ENCODE results near the gene RABGAP1L.
"Not testable (repeated sequence)": the region's sequence is repeated elsewhere in the genome, so short reads cannot be mapped to it uniquely, and the experiment has no call there.

RABGAP1L gene

GRCh38 chr1:174166530-174167264 lies 7.4 kb downstream of the RABGAP1L start:
- DNase-seq (ENCODE audit: insufficient read length, low spot score) (no peak), FAIRE-seq (peak; percentile 76)
- no peak for TF ChIP-seq POLR2AphosphoS5 (IDR thresholded peaks at IDR 0.05; ENCODE audit: low read depth, low read length)
- TF ChIP-seq POLR2A (IDR thresholded peaks at IDR 0.05; ENCODE audit: low read depth, low read length), result no peak
- no peak for TF ChIP-seq PAX5 (IDR thresholded peaks at IDR 0.05; ENCODE audit: insufficient read depth, low read length, severe bottlenecking)
- TF ChIP-seq TAF1 (IDR thresholded peaks at IDR 0.05; ENCODE audit: low read depth, low read length), result no peak
- no peak for TF ChIP-seq SPI1 (IDR thresholded peaks at IDR 0.05; ENCODE audit: low read depth, low read length)
- no peak for TF ChIP-seq POU2F2 (IDR thresholded peaks at IDR 0.05; ENCODE audit: low read depth, low read length)

DNA sequence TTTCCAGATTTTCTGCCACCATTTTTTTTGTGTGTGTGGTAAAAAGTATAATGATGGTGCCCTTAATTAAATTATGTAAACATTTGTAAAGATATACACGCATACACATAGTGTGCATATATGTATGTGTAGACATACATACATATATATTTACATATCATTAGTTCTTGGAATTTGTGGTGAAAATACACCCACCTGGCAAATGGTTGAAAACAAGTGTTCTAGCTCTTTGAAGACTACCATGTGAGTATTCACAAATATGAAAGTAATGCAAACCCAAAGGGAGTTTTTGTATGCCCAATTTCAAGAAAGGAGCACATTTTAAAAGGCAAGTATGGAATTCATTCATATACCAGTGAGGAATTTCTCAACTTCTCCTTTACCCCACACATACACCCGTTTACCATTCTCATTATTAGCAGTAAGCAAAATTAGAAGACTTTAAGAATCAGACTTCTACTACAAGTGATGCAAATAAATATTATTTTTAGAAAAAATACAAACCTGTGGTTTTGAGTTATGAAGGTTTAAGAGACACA lies 8.0 kb downstream of the RABGAP1L start:
- no peak for TF ChIP-seq POLR2AphosphoS5 (IDR thresholded peaks at IDR 0.05; ENCODE audit: low read depth, low read length)
- no peak for TF ChIP-seq TAF1 (IDR thresholded peaks at IDR 0.05; ENCODE audit: low read depth, low read length)
- no peak for TF ChIP-seq POU2F2 (IDR thresholded peaks at IDR 0.05; ENCODE audit: low read depth, low read length)
- no peak for TF ChIP-seq SPI1 (IDR thresholded peaks at IDR 0.05; ENCODE audit: low read depth, low read length)
- TF ChIP-seq PAX5 (IDR thresholded peaks at IDR 0.05; ENCODE audit: insufficient read depth, low read length, severe bottlenecking), result no peak
- TF ChIP-seq POLR2A (IDR thresholded peaks at IDR 0.05; ENCODE audit: low read depth, low read length), result no peak
- DNase-seq (ENCODE audit: insufficient read length, low spot score) (no peak), FAIRE-seq (peak; percentile 45)

GRCh38 chr1:174169342-174169741 lies 10.0 kb downstream of the RABGAP1L start:
- DNase-seq (ENCODE audit: insufficient read length, low spot score) (no peak), FAIRE-seq (no peak)
- TF ChIP-seq POU2F2 (IDR thresholded peaks at IDR 0.05; ENCODE audit: low read depth, low read length) (no peak), TAF1 (IDR thresholded peaks at IDR 0.05; ENCODE audit: low read depth, low read length) (no peak), POLR2AphosphoS5 (IDR thresholded peaks at IDR 0.05; ENCODE audit: low read depth, low read length) (no peak), SPI1 (IDR thresholded peaks at IDR 0.05; ENCODE audit: low read depth, low read length) (no peak), POLR2A (IDR thresholded peaks at IDR 0.05; ENCODE audit: low read depth, low read length) (no peak)

- FAIRE-seq (no peak), DNase-seq (ENCODE audit: insufficient read length, low spot score) (no peak)
- TF ChIP-seq POLR2A (IDR thresholded peaks at IDR 0.05; ENCODE audit: low read depth, low read length), result no peak
- no peak for TF ChIP-seq SPI1 (IDR thresholded peaks at IDR 0.05; ENCODE audit: low read depth, low read length)
- no peak for TF ChIP-seq POU2F2 (IDR thresholded peaks at IDR 0.05; ENCODE audit: low read depth, low read length)
- no peak for TF ChIP-seq PAX5 (IDR thresholded peaks at IDR 0.05; ENCODE audit: insufficient read depth, low read length, severe bottlenecking)
- no peak for TF ChIP-seq POLR2AphosphoS5 (IDR thresholded peaks at IDR 0.05; ENCODE audit: low read depth, low read length)
- TF ChIP-seq TAF1 (IDR thresholded peaks at IDR 0.05; ENCODE audit: low read depth, low read length), result no peak
These were observed 11.8 kb downstream of the RABGAP1L start for GRCh38 chr1:174171073-174171472.

- DNase-seq (ENCODE audit: insufficient read length, low spot score) (no peak), FAIRE-seq (peak; percentile 80)
- 0 out of 2 replicates have a peak, but pooled peaks have one; percentile 50 for TF ChIP-seq POU2F2 (IDR thresholded peaks at IDR 0.05; ENCODE audit: low read depth, low read length)
- no peak for TF ChIP-seq POLR2A (IDR thresholded peaks at IDR 0.05; ENCODE audit: low read depth, low read length)
These were observed 15.4 kb downstream of the RABGAP1L start for GRCh38 chr1:174174461-174175329.

GRCh38 chr1:174178459-174178858 lies 19.1 kb downstream of the RABGAP1L start:
- not testable (repeated sequence) for DNase-seq (ENCODE audit: insufficient read length, low spot score); FAIRE-seq

GRCh38 chr1:174189428-174190062 lies 30.2 kb downstream of the RABGAP1L start:
- DNase-seq (ENCODE audit: insufficient read length, low spot score), result no peak
- TF ChIP-seq PAX5 (IDR thresholded peaks at IDR 0.05; ENCODE audit: insufficient read depth, low read length, severe bottlenecking) (no peak), POU2F2 (IDR thresholded peaks at IDR 0.05; ENCODE audit: low read depth, low read length) (no peak), TAF1 (IDR thresholded peaks at IDR 0.05; ENCODE audit: low read depth, low read length) (no peak), POLR2A (IDR thresholded peaks at IDR 0.05; ENCODE audit: low read depth, low read length) (no peak), POLR2AphosphoS5 (IDR thresholded peaks at IDR 0.05; ENCODE audit: low read depth, low read length) (no peak), SPI1 (IDR thresholded peaks at IDR 0.05; ENCODE audit: low read depth, low read length) (no peak)
- FAIRE-seq, result no peak

- no peak for TF ChIP-seq TAF1 (IDR thresholded peaks at IDR 0.05; ENCODE audit: low read depth, low read length)
- no peak for TF ChIP-seq POU2F2 (IDR thresholded peaks at IDR 0.05; ENCODE audit: low read depth, low read length)
- no peak for TF ChIP-seq SPI1 (IDR thresholded peaks at IDR 0.05; ENCODE audit: low read depth, low read length)
- TF ChIP-seq POLR2AphosphoS5 (IDR thresholded peaks at IDR 0.05; ENCODE audit: low read depth, low read length), result no peak
- TF ChIP-seq PAX5 (IDR thresholded peaks at IDR 0.05; ENCODE audit: insufficient read depth, low read length, severe bottlenecking), result no peak
- no peak for TF ChIP-seq POLR2A (IDR thresholded peaks at IDR 0.05; ENCODE audit: low read depth, low read length)
- DNase-seq (ENCODE audit: insufficient read length, low spot score) (no peak), FAIRE-seq (no peak)
These were observed 31.4 kb downstream of the RABGAP1L start for GRCh38 chr1:174190691-174191199.

GRCh38 chr1:174191349-174191862 lies 32.1 kb downstream of the RABGAP1L start:
- TF ChIP-seq SPI1 (IDR thresholded peaks at IDR 0.05; ENCODE audit: low read depth, low read length), result no peak
- TF ChIP-seq POLR2AphosphoS5 (IDR thresholded peaks at IDR 0.05; ENCODE audit: low read depth, low read length), result no peak
- no peak for TF ChIP-seq POU2F2 (IDR thresholded peaks at IDR 0.05; ENCODE audit: low read depth, low read length)
- no peak for TF ChIP-seq TAF1 (IDR thresholded peaks at IDR 0.05; ENCODE audit: low read depth, low read length)
- no peak for TF ChIP-seq POLR2A (IDR thresholded peaks at IDR 0.05; ENCODE audit: low read depth, low read length)
- TF ChIP-seq PAX5 (IDR thresholded peaks at IDR 0.05; ENCODE audit: insufficient read depth, low read length, severe bottlenecking), result no peak
- DNase-seq (ENCODE audit: insufficient read length, low spot score) (no peak), FAIRE-seq (no peak)
